ENCODE results near the gene A3GALT2.

A3GALT2 gene

GRCh38 chr1:33270379-33270778, 50.5 kb downstream of the A3GALT2 start:
- no peak for DNase-seq

GRCh38 chr1:33269621-33270020, 51.3 kb downstream of the A3GALT2 start:
- DNase-seq: no peak

GRCh38 chr1:33268927-33269610, 51.8 kb downstream of the A3GALT2 start:
- DNase-seq: no peak

- no peak for DNase-seq
Measured at GRCh38 chr1:33268457-33268856, 52.4 kb downstream of the A3GALT2 start.

GRCh38 chr1:33267468-33268205, 53.3 kb downstream of the A3GALT2 start:
- DNase-seq: no peak

GRCh38 chr1:33266766-33267165, 54.1 kb downstream of the A3GALT2 start:
- no peak for DNase-seq

- DNase-seq: no peak
Measured at GRCh38 chr1:33265780-33266605, 54.9 kb downstream of the A3GALT2 start.

- DNase-seq: no peak
Measured at GRCh38 chr1:33263890-33264504, 56.9 kb downstream of the A3GALT2 start.

GRCh38 chr1:33261344-33261743, 59.6 kb downstream of the A3GALT2 start:
- no peak for DNase-seq

- DNase-seq: no peak
Measured at GRCh38 chr1:33260439-33260838, 60.5 kb downstream of the A3GALT2 start.

GRCh38 chr1:33259879-33260278, 61.0 kb downstream of the A3GALT2 start:
- DNase-seq: no peak

GRCh38 chr1:33258788-33259274, 62.1 kb downstream of the A3GALT2 start:
- no peak for DNase-seq

- no peak for DNase-seq
Measured at GRCh38 chr1:33257772-33258712, 62.9 kb downstream of the A3GALT2 start.

- no peak for DNase-seq
Measured at GRCh38 chr1:33257207-33257771, 63.6 kb downstream of the A3GALT2 start.
